MM.1S (cell line): ENCODE results near the gene TMEM176A.

ENCODE experiments used
- DNase-seq: peaks from one replicate; pipeline ENCODE4 v3.0.0-alpha.2; 2015
- H2AFZ ChIP-seq: fragments of 300-600 bp; sonication (generic); 2 replicates; pipeline ENCODE4 v1.6.0; 2016; ENCODE audit warnings: antibody characterized with exemption, low read length
- H3F3A ChIP-seq: fragments of 300-600 bp; sonication (generic); 2 replicates; pipeline ENCODE4 v1.6.1; 2016; ENCODE audit warnings: mild to moderate bottlenecking, antibody characterized with exemption, low read length, moderate library complexity, mixed read lengths; ENCODE audit not compliant: insufficient read depth
- H3K27ac ChIP-seq: fragments of 300-600 bp; sonication (generic); 2 replicates; pipeline ENCODE4 v1.5.1; 2016; ENCODE audit warnings: mild to moderate bottlenecking, low read length
- H3K27me3 ChIP-seq: fragments of 300-600 bp; sonication (generic); replicated peaks from 2 replicates; pipeline ENCODE4 v1.6.0; 2016; ENCODE audit warnings: low read length; ENCODE audit not compliant: insufficient read depth
- H3K36me3 ChIP-seq: fragments of 300-600 bp; sonication (generic); replicated peaks from 2 replicates; pipeline ENCODE4 v1.6.1; 2016; ENCODE audit warnings: mild to moderate bottlenecking, low read length, mixed read lengths; ENCODE audit not compliant: insufficient read depth
- H3K4me1 ChIP-seq: fragments of 300-600 bp; sonication (generic); 2 replicates; pipeline ENCODE4 v1.6.1; 2016; ENCODE audit warnings: low read length, mixed read lengths
- H3K4me2 ChIP-seq: fragments of 300-600 bp; sonication (generic); 2 replicates; pipeline ENCODE4 v1.6.0; 2016; ENCODE audit warnings: low read depth, low read length
- H3K4me3 ChIP-seq: fragments of 300-600 bp; sonication (generic); 2 replicates; pipeline ENCODE4 v1.5.1; 2016; ENCODE audit warnings: low read length, mixed read lengths
- H3K79me2 ChIP-seq: fragments of 300-600 bp; sonication (generic); 2 replicates; pipeline ENCODE4 v1.6.1; 2016; ENCODE audit warnings: mixed run types, low read length, mixed read lengths
- H3K9ac ChIP-seq: fragments of 300-600 bp; sonication (generic); 2 replicates; pipeline ENCODE4 v1.6.1; 2016; ENCODE audit warnings: low read length, mixed read lengths
- H3K9me2 ChIP-seq: fragments of 300-600 bp; sonication (generic); replicated peaks from 2 replicates; pipeline ENCODE4 v1.6.1; 2016; ENCODE audit warnings: mild to moderate bottlenecking, low read length, mixed read lengths; ENCODE audit not compliant: insufficient read depth
- H3K9me3 ChIP-seq: fragments of 300-600 bp; sonication (generic); replicated peaks from 2 replicates; pipeline ENCODE4 v1.6.1; 2016; ENCODE audit warnings: mild to moderate bottlenecking, low read length, mixed read lengths; ENCODE audit not compliant: insufficient read depth
- H4K20me1 ChIP-seq: fragments of 300-600 bp; sonication (generic); 2 replicates; pipeline ENCODE4 v1.6.1; 2016; ENCODE audit warnings: mild to moderate bottlenecking, low read length, moderate library complexity, mixed read lengths; ENCODE audit not compliant: insufficient read depth
- EZH2 ChIP-seq: fragments of 300-600 bp; sonication (generic); optimal IDR thresholded peaks from 2 replicates; pipeline ENCODE3; 2017; ENCODE audit warnings: low read depth, mild to moderate bottlenecking, antibody characterized with exemption, low read length, mixed read lengths
- EZH2phosphoT487 ChIP-seq: fragments of 300-600 bp; sonication (generic); IDR thresholded peaks from 2 replicates; pipeline ENCODE4 v1.6.1; 2018; ENCODE audit warnings: antibody characterized with exemption, low read length
- TF ChIP-seq, protein P1 (sequence below): fragments of 300-600 bp; sonication (generic); IDR thresholded peaks from 2 replicates; pipeline ENCODE4 v1.5.1; 2016; ENCODE audit warnings: antibody characterized with exemption, low read length, mixed read lengths

Gene TMEM176A

DNA sequence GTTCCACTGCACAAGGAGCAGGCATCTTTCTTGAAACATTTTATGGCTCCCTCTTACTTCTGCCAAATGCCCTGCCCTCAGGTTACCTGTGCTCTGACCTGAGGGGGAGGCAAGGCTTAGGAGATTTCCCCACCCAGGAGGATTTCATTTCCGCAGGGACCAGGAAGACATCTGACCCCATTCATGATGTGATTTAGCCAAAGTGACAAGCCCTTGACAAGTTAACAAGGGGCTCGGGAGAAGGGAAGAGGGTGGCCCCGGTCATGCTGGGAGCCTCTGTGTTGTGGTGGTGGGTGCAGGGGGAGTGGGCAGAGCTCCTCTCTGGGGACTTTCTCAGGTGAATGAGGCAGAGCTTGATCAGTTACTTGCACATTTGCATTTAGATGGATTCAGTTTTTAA lies 44.4 kb upstream of the TMEM176A start:
- no peaks in the 10 kb centered on the region for H3K9me2 ChIP-seq
- no peak for TF ChIP-seq EZH2
- no peak for TF ChIP-seq EZH2phosphoT487
- TF ChIP-seq, protein P1, sequence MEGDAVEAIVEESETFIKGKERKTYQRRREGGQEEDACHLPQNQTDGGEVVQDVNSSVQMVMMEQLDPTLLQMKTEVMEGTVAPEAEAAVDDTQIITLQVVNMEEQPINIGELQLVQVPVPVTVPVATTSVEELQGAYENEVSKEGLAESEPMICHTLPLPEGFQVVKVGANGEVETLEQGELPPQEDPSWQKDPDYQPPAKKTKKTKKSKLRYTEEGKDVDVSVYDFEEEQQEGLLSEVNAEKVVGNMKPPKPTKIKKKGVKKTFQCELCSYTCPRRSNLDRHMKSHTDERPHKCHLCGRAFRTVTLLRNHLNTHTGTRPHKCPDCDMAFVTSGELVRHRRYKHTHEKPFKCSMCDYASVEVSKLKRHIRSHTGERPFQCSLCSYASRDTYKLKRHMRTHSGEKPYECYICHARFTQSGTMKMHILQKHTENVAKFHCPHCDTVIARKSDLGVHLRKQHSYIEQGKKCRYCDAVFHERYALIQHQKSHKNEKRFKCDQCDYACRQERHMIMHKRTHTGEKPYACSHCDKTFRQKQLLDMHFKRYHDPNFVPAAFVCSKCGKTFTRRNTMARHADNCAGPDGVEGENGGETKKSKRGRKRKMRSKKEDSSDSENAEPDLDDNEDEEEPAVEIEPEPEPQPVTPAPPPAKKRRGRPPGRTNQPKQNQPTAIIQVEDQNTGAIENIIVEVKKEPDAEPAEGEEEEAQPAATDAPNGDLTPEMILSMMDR = no peak
- no peak overlapping the region for H3K4me3 ChIP-seq
- no peak overlapping the region for H3K4me2 ChIP-seq
- H3K79me2 ChIP-seq = no peaks in the 10 kb centered on the region
- H3K36me3 ChIP-seq = no peaks in the 10 kb centered on the region
- no peak overlapping the region for H3K9ac ChIP-seq
- H3K27ac ChIP-seq = no peak overlapping the region
- no peak for DNase-seq
- no peaks in the 10 kb centered on the region for H3F3A ChIP-seq
- no peaks in the 10 kb centered on the region for H4K20me1 ChIP-seq
- H3K27me3 ChIP-seq = no peaks in the 10 kb centered on the region
- no peaks in the 10 kb centered on the region for H3K9me3 ChIP-seq
- no peak overlapping the region for H2AFZ ChIP-seq
- H3K4me1 ChIP-seq = no peaks in the 10 kb centered on the region

DNA sequence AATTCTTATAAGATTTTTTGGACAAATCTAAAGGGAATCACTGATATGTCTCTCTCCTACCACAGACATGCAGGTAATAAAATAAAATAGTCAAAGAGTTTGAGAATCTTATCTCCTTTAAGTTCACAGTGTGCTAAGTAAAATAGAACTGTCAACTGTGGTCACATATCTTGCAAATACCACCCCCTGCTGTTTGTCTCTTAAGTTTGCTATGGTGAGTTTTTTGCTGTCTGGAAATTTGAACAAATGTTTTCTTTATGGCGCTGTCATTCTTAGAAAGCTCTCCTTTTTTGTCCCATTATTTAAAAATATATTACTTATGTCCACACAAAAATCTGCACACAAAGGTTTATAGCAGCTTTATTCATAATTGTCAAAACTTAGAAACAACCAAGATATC lies 43.7 kb upstream of the TMEM176A start:
- H3F3A ChIP-seq = no peaks in the 10 kb centered on the region
- H3K9me3 ChIP-seq = no peaks in the 10 kb centered on the region
- H3K27ac ChIP-seq = no peak overlapping the region
- no peak overlapping the region for H3K9ac ChIP-seq
- DNase-seq = peak; percentile 49
- no peaks in the 10 kb centered on the region for H3K9me2 ChIP-seq
- no peaks in the 10 kb centered on the region for H4K20me1 ChIP-seq
- TF ChIP-seq, protein P1 = peak; percentile 59
- TF ChIP-seq EZH2phosphoT487 (no peak), EZH2 (no peak)
- H3K4me3 ChIP-seq = no peak overlapping the region
- H3K36me3 ChIP-seq = no peaks in the 10 kb centered on the region
- no peak overlapping the region for H2AFZ ChIP-seq
- no peaks in the 10 kb centered on the region for H3K4me1 ChIP-seq
- no peaks in the 10 kb centered on the region for H3K79me2 ChIP-seq
- H3K27me3 ChIP-seq = no peaks in the 10 kb centered on the region
- no peak overlapping the region for H3K4me2 ChIP-seq

DNA sequence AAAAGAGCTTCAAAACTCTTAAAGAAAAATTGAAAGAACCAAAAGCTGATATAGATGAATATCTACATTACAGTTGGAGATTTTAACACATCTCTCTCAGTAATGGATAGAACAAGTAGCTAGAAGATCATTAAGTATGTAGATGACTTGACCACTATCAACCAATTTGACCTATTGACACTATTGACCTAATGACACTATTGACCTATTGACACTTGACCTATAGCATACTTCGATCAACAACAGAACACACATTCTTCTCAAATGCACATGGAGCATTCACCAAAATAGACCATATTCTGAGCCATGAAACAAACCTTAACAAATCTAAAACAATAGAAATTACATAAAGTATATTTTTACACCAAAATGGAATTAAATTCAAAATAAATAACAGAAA lies 41.1 kb upstream of the TMEM176A start:
- H3F3A ChIP-seq = no peaks in the 10 kb centered on the region
- H4K20me1 ChIP-seq = no peaks in the 10 kb centered on the region
- H3K9me2 ChIP-seq = no peaks in the 10 kb centered on the region
- no peaks in the 10 kb centered on the region for H3K9me3 ChIP-seq
- no peak overlapping the region for H2AFZ ChIP-seq
- no peak overlapping the region for H3K9ac ChIP-seq
- H3K36me3 ChIP-seq = no peaks in the 10 kb centered on the region
- H3K27me3 ChIP-seq = no peaks in the 10 kb centered on the region
- no peak overlapping the region for H3K4me3 ChIP-seq
- DNase-seq = no peak
- H3K4me2 ChIP-seq = no peak overlapping the region
- no peak for TF ChIP-seq EZH2
- TF ChIP-seq, protein P1 = no peak
- no peak for TF ChIP-seq EZH2phosphoT487
- H3K79me2 ChIP-seq = no peaks in the 10 kb centered on the region
- no peak overlapping the region for H3K27ac ChIP-seq
- no peaks in the 10 kb centered on the region for H3K4me1 ChIP-seq
